Mammary epithelial cell (primary cell): ENCODE data around the gene BTK.

Source experiments
- EZH2 ChIP-seq: IDR thresholded peaks from 2 replicates; pipeline ENCODE4 v1.6.1; 2012; ENCODE audit warnings: low read length, inconsistent platforms, borderline replicate concordance
- TF ChIP-seq, protein P1 (sequence below), 2 donors: IDR thresholded peaks in 1 of 2; conservative IDR thresholded peaks in 1 of 2; 2 replicates each; pipeline ENCODE4 v1.5.1; 2011 to 2012; ENCODE audit warnings: inconsistent platforms in 2 of 2, low read length in 2 of 2, mild to moderate bottlenecking in 2 of 2, control low read depth in 1 of 2, low read depth in 1 of 2; ENCODE audit not compliant: insufficient read depth in 1 of 2; ENCODE audit errors: extremely low read depth in 1 of 2

DNA sequence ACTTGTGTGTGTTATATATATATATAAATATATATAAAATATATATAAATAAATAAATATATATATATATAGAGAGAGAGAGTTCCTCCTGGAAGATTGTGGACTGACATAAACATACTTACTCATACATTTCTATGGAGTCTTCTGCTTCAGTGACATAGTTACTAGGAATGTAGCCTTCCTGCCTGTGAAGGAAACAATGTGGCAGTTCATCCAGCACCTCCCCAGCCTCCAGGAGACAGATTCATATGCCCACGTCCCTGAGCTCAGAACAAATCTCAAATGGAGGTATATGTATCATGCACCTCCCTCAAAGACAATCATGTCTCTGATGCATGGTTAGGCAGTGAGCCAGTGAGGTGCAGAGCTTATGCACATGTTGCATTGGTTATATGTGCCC, 26.0 kb downstream of the BTK start:
- TF ChIP-seq, protein P1, sequence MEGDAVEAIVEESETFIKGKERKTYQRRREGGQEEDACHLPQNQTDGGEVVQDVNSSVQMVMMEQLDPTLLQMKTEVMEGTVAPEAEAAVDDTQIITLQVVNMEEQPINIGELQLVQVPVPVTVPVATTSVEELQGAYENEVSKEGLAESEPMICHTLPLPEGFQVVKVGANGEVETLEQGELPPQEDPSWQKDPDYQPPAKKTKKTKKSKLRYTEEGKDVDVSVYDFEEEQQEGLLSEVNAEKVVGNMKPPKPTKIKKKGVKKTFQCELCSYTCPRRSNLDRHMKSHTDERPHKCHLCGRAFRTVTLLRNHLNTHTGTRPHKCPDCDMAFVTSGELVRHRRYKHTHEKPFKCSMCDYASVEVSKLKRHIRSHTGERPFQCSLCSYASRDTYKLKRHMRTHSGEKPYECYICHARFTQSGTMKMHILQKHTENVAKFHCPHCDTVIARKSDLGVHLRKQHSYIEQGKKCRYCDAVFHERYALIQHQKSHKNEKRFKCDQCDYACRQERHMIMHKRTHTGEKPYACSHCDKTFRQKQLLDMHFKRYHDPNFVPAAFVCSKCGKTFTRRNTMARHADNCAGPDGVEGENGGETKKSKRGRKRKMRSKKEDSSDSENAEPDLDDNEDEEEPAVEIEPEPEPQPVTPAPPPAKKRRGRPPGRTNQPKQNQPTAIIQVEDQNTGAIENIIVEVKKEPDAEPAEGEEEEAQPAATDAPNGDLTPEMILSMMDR (conservative IDR thresholded peaks at IDR 0.05 in 1 of 2, IDR thresholded peaks at IDR 0.05 in 1 of 2; ENCODE audit: extremely low read depth in 1 of 2, insufficient read depth in 1 of 2, low read depth in 1 of 2, low read length in 2 of 2), result no peak
- no peak for TF ChIP-seq EZH2
